Suppressor macrophage treated with lipopolysaccharide for 4 hours (primary cell): ENCODE measurements around the gene RAB3IL1.

ENCODE experiments used
- DNase-seq: peaks from one replicate; pipeline ENCODE4 v3.0.0-alpha.2; 2020

The RAB3IL1 gene

DNA sequence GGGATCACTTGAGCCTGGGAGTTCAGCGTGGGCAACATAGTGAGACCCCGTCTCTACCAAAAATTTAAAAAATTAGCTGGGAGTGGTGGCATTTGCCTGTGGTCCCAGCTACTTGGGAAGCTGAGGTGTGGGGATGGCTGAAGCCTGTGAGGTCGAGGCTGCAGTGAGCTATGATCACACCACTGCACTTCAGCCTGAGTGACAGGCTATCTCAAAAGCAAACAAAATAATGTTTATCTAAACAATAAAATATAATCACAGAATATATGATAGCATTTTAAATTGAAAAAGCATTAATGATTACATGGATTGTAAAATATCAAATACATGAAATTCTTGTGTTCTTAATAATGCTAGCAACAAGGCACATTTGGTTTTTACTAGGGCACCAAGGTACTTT, 35.5 kb upstream of the RAB3IL1 start:
- DNase-seq: no peak

DNA sequence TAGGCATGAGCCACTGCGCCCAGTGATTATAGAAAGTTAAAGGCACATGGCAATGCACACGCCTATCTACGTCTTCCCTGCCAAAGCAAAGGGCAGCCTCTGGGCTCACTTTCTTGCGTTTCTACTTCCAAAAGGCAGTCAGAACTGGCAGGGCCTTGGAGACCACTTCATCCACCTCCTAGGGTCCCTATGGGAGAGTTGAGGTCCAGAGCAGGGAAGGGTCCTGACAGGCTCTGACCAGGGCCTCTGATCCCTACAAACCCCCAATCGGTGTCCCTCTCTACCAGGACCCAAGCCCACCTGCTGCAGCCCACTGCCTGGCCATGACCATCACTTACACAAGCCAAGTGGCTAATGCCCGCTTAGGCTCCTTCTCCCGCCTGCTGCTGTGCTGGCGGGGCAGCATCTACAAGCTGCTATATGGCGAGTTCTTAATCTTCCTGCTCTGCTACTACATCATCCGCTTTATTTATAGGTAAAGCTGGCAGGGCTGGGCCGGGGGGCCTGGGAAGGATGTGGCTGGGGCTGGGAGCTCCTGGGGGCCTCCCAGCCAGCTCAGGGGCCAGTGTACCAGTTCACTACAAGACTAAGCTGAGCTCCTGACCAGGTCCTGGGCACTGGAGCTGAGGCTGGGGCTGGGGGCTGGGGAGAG, 34.2 kb upstream of the RAB3IL1 start:
- DNase-seq: no peak

DNA sequence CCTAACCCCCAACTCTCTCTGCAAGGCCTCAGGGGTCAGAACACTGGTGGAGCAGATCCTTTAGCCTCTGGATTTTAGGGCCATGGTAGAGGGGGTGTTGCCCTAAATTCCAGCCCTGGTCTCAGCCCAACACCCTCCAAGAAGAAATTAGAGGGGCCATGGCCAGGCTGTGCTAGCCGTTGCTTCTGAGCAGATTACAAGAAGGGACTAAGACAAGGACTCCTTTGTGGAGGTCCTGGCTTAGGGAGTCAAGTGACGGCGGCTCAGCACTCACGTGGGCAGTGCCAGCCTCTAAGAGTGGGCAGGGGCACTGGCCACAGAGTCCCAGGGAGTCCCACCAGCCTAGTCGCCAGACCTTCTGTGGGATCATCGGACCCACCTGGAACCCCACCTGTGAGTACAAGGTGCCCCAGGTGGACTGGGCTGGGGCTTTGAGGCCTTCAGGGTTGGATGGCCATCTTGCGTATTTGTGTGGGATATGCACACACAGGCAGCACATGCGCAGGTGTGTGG, 32.7 kb upstream of the RAB3IL1 start, which contains the start of gene BEST1:
BEST1 (plus strand) TSS at position 317 of the 513 bp plus-strand sequence. CDS start 1,456 bp downstream, outside the sequence.
- DNase-seq: no peak

DNA sequence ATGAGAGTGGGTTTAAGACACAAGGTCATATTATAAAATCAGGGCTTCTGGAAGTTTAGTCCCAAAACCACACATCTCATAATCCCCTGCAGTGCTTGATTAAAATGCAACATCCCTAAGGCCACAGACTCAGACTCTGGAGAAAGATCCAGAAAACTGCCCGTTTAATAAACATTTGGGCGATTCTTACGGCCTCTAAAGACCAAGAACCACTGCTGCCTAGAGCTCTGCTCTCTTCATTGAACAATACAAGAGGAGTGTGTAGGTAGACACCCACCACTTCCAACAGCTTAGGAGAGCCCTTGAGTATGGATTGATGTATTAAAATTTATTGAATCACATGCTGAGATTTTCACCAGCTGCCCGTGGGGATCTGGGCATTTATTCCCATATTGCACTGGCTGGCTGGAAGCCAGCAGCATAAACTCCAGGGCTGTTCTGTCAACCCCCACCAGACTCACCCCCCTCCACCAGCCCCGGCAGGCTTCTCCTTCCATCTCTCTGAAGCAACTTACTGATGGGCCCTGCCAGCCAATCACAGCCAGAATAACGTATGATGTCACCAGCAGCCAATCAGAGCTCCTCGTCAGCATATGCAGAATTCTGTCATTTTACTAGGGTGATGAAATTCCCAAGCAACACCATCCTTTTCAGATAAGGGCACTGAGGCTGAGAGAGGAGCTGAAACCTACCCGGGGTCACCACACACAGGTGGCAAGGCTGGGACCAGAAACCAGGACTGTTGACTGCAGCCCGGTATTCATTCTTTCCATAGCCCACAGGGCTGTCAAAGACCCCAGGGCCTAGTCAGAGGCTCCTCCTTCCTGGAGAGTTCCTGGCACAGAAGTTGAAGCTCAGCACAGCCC, 32.0 kb upstream of the RAB3IL1 start:
- DNase-seq: peak; percentile 79

- no peak for DNase-seq
Observed at GRCh38 chr11:61948505-61948904, 31.1 kb upstream of the RAB3IL1 start.

DNA sequence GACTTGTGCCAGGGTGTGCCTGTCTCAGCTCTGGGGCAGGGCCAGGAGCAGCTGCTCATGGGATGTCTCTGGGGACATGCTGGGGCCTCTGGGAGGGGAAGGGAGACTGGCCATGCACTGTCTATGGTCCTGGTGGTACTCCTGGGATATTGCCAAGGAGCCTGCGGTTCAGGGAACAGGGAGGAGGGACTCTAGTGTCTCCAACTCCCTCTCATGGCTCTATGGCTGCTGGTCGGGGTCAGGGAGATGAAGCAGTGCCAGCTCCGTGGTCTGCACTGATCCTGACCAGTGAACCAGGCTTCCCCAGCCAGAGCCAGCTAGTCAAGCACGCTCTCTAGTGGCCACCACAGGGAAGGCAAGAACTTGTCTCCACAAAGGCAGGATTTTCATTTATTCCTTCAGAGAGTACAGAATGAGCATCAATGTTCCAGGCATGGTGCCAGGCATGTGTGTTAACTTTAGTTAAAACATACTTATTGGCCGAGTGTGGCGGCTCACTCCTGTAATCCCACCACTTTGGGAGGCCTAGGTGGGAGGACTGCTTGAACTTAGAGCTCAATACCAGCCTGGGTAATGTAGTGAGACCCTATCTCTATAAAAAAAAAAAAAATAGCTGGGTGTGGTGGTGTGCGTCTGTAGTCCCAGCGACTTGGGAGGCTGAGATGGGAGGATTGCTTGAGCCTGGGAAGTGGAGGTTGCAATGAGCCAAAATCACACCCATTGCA, 30.3 kb upstream of the RAB3IL1 start:
- peak; percentile 88 for DNase-seq

DNA sequence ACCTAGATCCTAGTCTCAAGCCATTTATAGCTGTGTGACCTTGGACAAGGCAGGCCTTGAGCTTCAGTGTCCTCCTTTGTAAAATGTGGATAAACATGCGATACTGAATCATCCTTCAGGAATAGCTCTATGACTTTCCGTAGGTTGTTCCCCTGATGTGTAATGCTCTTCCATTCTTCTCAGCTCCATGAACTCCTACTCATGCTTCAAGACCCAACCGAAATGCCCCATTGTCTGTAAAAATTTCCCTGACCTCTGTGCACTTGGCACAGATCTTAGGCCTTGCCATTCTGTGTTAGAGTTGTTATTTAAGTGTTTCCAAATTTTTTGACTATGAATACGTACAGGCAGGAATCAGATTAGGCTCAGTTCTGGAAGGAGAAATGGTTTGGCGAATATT, 29.5 kb upstream of the RAB3IL1 start:
- DNase-seq: no peak

DNA sequence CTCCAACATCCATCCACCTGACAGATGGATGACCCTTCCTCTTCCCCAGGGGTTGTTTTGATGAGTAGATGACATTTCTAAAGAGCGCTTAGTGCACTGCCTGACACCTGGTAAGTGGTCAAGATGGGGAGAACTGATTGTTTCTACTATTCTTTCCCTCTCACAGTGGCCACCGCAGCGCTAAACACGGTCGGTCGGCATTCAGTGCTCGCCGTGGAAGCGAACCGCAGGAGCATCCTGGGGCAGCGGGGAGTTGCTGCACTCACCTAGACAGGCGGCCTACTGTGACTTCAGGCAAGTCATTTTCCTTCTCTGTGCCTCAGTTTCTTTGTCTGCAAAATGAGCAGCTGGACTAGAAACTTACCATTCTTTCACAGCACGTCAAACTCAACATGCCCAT, 27.8 kb upstream of the RAB3IL1 start:
- no peak for DNase-seq

- DNase-seq: no peak
Observed at GRCh38 chr11:61940466-61940865, 23.1 kb upstream of the RAB3IL1 start.

GRCh38 chr11:61935861-61936260, 18.5 kb upstream of the RAB3IL1 start:
- no peak for DNase-seq

GRCh38 chr11:61930933-61931332, 13.6 kb upstream of the RAB3IL1 start:
- no peak for DNase-seq

GRCh38 chr11:61928606-61929005, 11.2 kb upstream of the RAB3IL1 start:
- peak; percentile 49 for DNase-seq

DNA sequence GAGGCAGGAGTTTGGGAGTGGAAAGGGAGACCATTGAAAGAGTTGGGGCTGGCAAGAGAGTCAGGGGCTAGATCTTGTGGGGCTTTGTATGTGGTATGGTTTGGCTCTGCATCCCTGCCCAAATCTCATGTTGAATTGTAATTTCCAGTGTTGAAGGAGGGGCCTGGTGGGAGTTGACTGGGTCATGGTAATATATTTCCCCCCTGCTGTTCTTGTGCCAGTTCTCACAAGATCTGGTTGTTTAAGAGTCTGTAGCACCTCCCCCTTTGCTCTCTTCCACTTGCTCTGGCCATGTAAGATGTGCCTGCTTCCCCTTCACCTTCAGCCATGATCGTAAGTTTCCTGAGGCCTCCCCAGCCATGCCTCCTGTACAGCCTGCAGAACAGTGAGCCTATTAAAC, 10.1 kb upstream of the RAB3IL1 start:
- DNase-seq: peak; percentile 37

- no peak for DNase-seq
Observed at GRCh38 chr11:61926235-61926634, 8.9 kb upstream of the RAB3IL1 start.

DNA sequence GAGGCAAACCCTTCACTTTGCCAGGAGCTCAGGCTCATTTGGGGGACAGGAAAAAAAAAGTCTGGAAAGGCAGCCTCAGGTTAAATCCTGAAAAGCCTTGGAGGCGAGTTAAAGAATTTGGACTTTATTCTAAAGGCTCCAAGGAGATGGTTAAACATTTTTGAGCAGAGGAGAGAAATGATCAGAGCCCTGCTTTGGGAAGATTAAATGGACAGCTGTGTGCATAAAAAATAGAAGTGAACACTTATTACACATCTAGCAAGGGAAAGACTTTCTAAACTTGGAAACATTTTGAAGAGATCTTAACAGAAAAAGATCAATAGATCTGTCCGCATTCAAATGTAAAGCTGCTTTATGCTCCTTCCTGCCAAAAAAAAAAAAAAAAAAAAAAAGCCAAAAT, 8.4 kb upstream of the RAB3IL1 start:
- DNase-seq: no peak

- DNase-seq: no peak
Observed at GRCh38 chr11:61924064-61924455, 6.7 kb upstream of the RAB3IL1 start.

- peak; percentile 39 for DNase-seq
Observed at GRCh38 chr11:61923166-61924063, 6.0 kb upstream of the RAB3IL1 start.

DNA sequence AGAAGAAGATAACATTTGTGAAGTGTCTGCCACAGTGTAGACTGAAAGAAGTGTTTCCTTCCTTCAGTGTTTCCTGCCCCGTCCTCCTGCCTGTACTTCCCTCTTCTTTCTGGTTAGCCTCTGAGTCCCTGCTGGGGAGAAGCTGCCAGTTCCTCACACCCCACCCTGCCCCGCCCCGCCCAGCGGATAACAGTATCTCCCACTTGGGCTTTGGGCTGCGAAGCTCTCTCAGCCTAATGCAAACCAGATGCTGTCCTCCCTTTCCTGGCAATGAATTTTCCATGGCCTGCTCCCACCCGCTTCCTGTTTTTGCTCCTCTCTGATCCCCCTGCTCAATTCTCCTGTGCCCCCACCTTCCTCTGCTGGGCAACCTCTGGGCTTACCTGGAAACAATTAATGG, 5.2 kb upstream of the RAB3IL1 start:
- peak; percentile 78 for DNase-seq

DNA sequence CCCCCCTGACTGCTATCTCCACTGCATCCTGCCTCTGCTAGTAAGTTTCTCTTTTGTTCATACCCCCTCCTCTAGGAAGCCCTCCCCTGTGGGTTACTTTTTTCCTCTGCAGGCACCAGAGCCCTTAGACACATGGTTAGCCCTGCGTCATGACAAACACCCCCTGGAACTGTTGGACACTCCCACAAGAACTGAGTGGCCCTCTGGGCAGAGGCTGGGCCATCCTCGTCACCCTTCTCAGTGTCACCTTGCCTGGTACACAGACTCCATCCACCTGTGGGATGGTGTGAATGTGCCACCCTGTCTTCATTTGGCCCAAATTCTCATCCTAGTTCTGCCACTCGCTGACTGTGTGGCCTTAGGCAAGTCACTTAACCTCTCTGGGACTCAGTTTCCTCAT, 4.1 kb upstream of the RAB3IL1 start:
- DNase-seq: no peak

- no peak for DNase-seq
Observed at GRCh38 chr11:61919705-61920631, 2.6 kb upstream of the RAB3IL1 start.
